ENCODE measurements around the gene ANO8.

Gene ANO8

DNA sequence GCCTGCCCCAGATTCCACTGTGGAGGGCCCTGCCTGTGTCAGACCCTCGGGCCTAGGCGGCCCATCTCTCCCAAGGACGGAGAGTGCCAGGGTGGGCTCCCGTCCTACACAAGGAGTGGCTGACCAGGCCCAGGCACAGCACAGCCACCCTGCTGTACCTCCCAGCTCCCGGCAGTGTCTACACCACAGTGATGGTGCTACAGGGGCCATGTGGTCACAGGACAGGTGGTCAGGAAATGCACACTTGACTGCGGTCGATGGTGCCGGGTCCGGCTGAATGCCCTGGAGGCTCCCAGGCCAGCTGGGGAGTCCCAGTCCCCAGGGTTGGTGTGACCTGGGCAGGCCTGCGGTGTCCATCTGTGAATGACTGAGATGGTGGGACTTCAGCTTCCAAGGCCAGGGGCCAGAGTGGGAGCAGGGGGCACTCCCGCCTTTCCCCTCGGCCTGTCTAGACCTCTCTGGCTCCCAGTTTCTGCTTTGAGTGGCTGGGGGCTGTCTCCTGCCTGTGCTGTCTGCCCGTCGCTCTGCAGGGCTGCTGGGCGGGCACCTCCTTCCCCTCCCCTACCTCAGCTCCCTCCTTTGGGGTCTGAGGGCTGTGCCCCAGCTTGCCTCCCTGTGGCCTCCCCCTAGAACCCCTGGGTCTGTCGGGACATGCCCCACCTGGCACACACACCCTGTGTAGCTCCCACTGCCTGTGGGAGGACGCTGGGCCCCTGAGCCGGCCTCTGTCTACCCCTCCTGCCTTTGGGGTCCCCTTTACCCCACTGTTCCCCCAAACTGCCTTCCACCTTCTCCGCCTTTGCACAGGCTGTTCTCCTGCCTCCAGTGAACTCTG, 12.8 kb downstream of the ANO8 start:
- TF ChIP-seq, protein P1, sequence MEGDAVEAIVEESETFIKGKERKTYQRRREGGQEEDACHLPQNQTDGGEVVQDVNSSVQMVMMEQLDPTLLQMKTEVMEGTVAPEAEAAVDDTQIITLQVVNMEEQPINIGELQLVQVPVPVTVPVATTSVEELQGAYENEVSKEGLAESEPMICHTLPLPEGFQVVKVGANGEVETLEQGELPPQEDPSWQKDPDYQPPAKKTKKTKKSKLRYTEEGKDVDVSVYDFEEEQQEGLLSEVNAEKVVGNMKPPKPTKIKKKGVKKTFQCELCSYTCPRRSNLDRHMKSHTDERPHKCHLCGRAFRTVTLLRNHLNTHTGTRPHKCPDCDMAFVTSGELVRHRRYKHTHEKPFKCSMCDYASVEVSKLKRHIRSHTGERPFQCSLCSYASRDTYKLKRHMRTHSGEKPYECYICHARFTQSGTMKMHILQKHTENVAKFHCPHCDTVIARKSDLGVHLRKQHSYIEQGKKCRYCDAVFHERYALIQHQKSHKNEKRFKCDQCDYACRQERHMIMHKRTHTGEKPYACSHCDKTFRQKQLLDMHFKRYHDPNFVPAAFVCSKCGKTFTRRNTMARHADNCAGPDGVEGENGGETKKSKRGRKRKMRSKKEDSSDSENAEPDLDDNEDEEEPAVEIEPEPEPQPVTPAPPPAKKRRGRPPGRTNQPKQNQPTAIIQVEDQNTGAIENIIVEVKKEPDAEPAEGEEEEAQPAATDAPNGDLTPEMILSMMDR (IDR thresholded peaks at IDR 0.05; ENCODE audit: extremely low read depth, missing control alignments): no peak
- DNase-seq (ENCODE audit: low spot score): no peak

- TF ChIP-seq, protein P1 (IDR thresholded peaks at IDR 0.05; ENCODE audit: extremely low read depth, missing control alignments): no peak
Observed at GRCh38 chr19:17320435-17320834, 14.2 kb downstream of the ANO8 start.

DNA sequence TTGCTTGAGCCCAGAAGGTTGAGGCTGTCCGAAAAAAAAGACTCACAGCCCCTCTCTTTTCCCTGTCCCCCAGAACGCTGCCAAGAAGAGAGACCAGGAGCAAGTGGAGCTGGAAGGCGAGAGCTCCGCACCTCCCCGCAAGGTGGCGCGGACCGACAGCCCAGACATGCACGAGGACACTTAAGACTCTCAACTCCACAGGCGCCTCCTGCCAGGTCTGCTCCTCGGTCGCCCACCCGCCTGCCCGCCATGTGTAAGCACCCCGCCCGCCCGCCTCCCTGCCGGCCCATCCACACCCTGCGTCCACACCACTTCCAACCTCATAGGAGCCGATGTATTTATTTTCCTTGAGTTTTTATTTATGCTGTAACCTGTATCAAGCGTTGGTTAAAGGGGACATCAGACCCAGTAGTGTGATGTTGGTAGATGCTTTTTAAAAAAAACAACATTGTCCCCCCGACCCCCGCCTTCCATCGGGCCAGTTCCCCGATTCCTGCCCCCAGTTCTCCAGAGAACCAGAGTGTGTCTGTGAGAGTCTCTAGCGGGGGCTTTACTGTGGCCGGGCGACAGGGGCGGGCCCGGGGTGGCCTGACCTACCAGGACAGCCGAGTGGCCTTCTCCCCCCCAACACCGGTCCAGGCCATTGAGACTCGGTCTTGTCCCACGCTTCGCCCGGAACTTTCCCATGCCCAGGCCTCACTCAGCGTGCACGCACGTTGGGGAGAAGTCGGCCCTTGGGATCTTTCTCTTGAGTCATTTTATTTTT, 15.0 kb downstream of the ANO8 start:
- TF ChIP-seq, protein P1 (IDR thresholded peaks at IDR 0.05; ENCODE audit: extremely low read depth, missing control alignments): no peak
- DNase-seq (ENCODE audit: low spot score): no peak

More at GRCh38 chr19:17320435-17320834, 14.2 kb downstream of the ANO8 start:
- DNase-seq (ENCODE audit: low spot score): no peak

- no peak for DNase-seq (ENCODE audit: low spot score)
- TF ChIP-seq, protein P1 (IDR thresholded peaks at IDR 0.05; ENCODE audit: extremely low read depth, missing control alignments): no peak
Observed at GRCh38 chr19:17318966-17319365, 15.7 kb downstream of the ANO8 start.

- TF ChIP-seq, protein P1 (IDR thresholded peaks at IDR 0.05; ENCODE audit: extremely low read depth, missing control alignments): no peak
Observed at GRCh38 chr19:17314007-17314593, 20.6 kb downstream of the ANO8 start.

DNA sequence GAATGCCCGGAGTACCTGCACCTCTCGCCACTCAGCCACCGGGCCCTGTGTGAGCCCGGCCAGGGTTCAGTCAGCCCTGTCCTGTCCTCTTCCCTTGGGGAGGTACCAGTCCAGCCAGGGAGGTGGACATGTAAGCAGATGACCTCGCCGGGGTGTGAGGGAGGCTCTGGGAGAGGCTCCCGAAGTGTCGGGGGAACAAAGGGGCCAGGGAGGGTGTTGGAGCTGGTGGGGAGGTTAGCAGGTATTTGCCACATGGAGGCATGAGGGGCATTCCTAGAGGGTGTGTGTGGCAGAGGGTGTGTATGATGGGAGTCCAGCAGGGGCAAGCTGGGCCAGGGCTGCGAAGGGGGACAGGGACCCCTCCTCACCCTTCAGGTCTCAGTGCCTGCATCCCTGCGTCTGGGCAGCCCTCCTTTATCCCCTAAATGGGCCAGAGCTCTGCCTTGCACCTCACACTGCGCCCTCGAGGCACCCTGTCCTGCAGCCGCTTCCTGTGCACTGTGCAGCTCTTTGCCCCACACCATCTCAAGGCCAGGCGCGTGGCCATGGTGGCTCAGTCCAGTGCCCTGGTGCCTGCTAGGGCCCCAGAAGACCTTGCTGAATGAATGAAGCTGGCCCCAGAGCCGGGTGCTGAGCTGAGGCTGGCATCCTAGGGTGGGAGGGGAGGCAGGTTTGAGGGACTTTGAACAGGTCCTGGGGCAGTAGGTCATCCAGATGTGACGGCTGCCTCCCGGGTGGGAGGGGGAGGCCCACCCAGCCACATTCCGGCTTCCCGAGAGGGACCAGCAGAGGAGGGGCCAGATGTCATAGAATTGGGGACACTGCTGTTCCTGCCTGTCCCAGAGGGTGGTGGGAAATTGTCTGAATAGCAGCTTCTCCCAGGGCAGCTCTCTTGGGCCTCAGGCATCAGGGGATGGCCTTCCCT, 22.2 kb downstream of the ANO8 start:
- no peak for DNase-seq (ENCODE audit: low spot score)
- TF ChIP-seq, protein P1 (IDR thresholded peaks at IDR 0.05; ENCODE audit: extremely low read depth, missing control alignments): no peak

More at GRCh38 chr19:17314007-17314593, 20.6 kb downstream of the ANO8 start:
- DNase-seq (ENCODE audit: low spot score): no peak

All from GM20000 (cell line).